H7 (cell line): ENCODE results near the gene MRPL22. TPM values are rescaled to one million over a fixed set of nuclear protein-coding genes. Genes with fewer than 3 reads are reported as not detected.
A peak's percentile ranks its signal among the peaks of the same experiment; 100 is the strongest.
"Not testable (repeated sequence)": the region's sequence is repeated elsewhere in the genome, so short reads cannot be mapped to it uniquely, and the experiment has no call there.

Source experiments
- DNase-seq: peaks from one replicate; pipeline ENCODE4 v3.0.0; 2012
- H3K27me3 ChIP-seq: 2 replicates; pipeline ENCODE4 v1.6.0; 2011; ENCODE audit warnings: mild to moderate bottlenecking, low read length; ENCODE audit not compliant: control insufficient read depth, insufficient read depth
- H3K36me3 ChIP-seq: replicated peaks from 2 replicates; pipeline ENCODE4 v1.5.1; 2011; ENCODE audit warnings: low read length; ENCODE audit not compliant: control insufficient read depth, insufficient read depth
- H3K4me3 ChIP-seq: 2 replicates; pipeline ENCODE4 v1.5.1; 2011; ENCODE audit warnings: low read depth, mild to moderate bottlenecking, control low read depth, low read length, moderate library complexity; ENCODE audit not compliant: insufficient read depth
- total RNA-seq: library from RNA; depleted of rRNA; stranded (reverse); fragments of >200 nt; shearing (Covaris generic); gene quantifications from 2 replicates; pipeline ENCODE4 v1.2.3, GENCODE V29; 2014; rRNA removed

MRPL22 gene
- total RNA-seq, 1 experiment from 2014 or later = 45.1 TPM

GRCh38 chr5:154995679-154996078 is 54.8 kb downstream of the MRPL22 start:
- H3K4me3 ChIP-seq = no peak overlapping the region
- H3K27me3 ChIP-seq = no peaks in the 10 kb centered on the region
- no peaks in the 10 kb centered on the region for H3K36me3 ChIP-seq
- DNase-seq = peak; percentile 66

- H3K4me3 ChIP-seq = no peak overlapping the region
- H3K36me3 ChIP-seq = no peaks in the 10 kb centered on the region
- H3K27me3 ChIP-seq = no peaks in the 10 kb centered on the region
- DNase-seq = no peak
These were observed 56.9 kb downstream of the MRPL22 start for GRCh38 chr5:154997746-154998145.

DNA sequence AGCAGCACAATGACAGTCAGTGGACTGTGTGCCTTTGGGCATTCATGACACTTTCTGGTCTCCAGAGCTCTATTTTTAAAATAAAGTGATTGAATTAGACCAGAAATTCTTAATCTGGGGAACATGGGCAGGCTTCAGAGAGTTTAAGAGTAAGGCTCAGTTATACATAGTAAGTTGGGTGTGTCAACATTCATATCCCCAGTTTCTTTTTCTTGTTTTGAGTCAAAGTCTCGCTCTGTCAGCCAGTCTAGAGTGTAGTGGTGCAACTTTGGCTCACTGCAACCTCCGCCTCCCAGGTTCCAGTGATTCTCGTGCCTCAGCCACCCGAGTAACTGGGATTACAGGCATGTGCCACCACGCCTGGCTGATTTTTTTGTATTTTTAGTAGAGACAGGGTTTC is 59.0 kb downstream of the MRPL22 start:
- no peak overlapping the region for H3K4me3 ChIP-seq
- no peaks in the 10 kb centered on the region for H3K36me3 ChIP-seq
- H3K27me3 ChIP-seq = no peaks in the 10 kb centered on the region
- no peak for DNase-seq

DNA sequence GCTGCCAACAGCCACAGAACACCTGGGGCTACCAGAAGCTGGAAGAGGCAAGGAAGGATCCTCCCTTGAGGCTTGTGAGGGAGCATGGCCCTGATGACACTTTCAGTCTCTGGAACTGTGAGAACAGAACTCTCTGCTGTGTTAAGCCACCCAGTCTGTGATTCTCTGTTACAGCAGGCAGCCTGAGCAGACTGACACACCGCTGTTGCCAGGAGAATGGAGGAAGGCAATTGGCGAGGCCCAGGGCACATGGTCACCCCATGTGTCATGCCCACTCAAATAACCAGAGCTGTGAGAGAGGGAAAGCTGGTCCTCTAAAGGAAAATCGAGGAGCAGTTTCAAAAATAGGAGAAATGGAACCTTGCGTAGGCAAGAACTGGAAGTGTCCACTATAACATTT is 60.6 kb downstream of the MRPL22 start:
- no peak for DNase-seq
- H3K4me3 ChIP-seq = no peak overlapping the region
- H3K27me3 ChIP-seq = no peaks in the 10 kb centered on the region
- H3K36me3 ChIP-seq = no peaks in the 10 kb centered on the region

DNA sequence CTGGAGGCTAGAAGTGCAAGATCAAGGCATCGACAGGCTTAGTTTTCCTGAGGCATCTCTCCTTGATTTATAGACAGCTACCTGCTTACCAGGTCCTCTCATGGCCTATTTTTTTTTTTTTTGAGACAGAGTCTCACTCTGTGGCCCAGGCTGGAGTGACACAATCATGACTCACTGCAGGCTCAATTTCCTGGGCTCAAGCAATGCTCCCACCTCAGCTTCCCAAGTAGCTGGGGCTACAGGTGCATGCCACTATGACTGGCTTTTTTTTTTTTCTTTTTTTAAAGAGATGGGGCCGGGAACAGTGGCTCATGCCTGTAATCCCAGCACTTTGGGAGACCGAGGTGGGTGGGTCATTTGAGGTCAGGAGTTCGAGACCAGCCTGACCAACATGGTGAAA is 61.8 kb downstream of the MRPL22 start:
- not testable (repeated sequence) for H3K27me3 ChIP-seq, H3K36me3 ChIP-seq, DNase-seq, H3K4me3 ChIP-seq

DNA sequence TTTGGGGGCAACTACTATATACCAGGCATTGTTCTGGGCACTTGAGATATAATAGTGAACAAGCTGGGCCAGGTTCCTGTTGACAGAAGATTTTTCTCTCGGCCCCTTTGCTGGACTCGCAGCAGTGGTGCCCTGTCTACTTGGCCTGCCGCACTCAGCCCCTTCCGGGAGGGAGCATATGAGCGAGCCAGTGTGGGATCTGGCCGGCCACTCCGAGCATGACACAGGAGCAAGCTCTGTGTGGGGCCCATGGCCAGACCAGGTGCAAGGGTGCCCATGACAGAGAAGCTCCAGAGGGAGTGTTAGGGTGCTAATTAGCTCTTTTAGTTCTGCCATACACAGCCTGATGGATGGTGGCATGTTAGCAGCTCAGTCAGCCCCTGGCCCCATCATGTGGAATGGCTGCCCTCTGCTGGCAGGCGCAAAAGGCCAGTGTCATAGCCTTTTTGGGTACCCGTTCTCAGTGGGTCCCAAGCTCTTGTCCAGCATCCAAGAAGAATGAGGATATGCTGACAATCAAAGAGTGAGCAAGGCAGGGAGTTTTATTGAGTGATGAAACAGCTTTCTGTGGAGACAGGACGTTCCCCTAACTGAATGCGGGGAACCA is 63.4 kb downstream of the MRPL22 start:
- no peaks in the 10 kb centered on the region for H3K36me3 ChIP-seq
- H3K27me3 ChIP-seq = no peaks in the 10 kb centered on the region
- peak; percentile 54 for DNase-seq
- no peak overlapping the region for H3K4me3 ChIP-seq

GRCh38 chr5:155006265-155006664 is 65.4 kb downstream of the MRPL22 start:
- H3K4me3 ChIP-seq, H3K36me3 ChIP-seq, DNase-seq, H3K27me3 ChIP-seq: not testable (repeated sequence)

DNA sequence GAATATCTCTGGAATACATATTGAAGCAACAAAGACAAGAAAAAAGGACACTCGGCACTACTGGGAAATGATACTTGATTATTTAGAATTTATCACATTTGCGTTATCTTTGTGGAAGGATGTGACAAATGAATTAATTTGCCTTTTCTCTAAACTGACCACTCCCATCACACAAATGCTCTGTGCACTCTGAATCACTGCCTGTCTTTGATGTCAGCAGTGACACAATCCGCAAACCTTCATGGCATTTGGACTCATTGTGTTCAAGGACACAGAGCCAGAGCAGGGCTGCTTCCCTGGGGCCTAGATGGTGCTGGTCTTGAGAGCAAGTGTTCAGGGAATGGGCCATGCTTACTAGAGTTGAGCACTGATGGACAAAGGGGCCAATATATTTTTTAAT is 67.8 kb downstream of the MRPL22 start:
- H3K27me3 ChIP-seq = no peaks in the 10 kb centered on the region
- DNase-seq = no peak
- no peaks in the 10 kb centered on the region for H3K36me3 ChIP-seq
- H3K4me3 ChIP-seq = no peak overlapping the region

DNA sequence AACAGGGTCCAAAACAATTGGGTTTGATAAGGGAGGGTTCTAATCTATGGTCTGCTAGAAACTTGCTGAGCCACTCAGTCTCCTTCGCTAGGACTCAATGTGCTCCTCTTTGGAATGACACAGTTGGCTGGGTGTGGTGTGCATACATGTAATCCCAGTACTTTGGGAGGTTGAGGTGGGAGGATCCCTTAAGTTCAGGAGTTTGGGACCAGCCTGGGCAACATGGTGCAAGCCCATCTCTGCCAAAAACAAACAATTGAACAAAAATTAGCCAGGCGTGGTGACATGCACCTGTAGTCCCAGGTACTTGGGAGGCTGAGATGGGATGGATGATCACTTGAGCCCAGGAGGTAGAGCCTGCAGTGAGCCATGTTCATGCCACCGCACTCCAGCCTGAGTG is 70.0 kb downstream of the MRPL22 start:
- Histone ChIP-seq H3K27me3 (no peaks in the 10 kb centered on the region), H3K4me3 (no peak overlapping the region)

GRCh38 chr5:155013526-155013925 is 72.7 kb downstream of the MRPL22 start, which contains the start of gene KIF4B:
KIF4B (plus strand) TSS chr5:155013755; CDS start chr5:155013860, 105 bp downstream.
- H3K36me3 ChIP-seq = no peaks in the 10 kb centered on the region
- H3K4me3 ChIP-seq = peak within 1 kb of the TSS; percentile 21; the same call in 1 of the 2 replicates
- no peak for DNase-seq
- no peaks in the 10 kb centered on the region for H3K27me3 ChIP-seq

More for the DNA sequence above, 70.0 kb downstream of the MRPL22 start:
- no peaks in the 10 kb centered on the region for H3K36me3 ChIP-seq
- DNase-seq = no peak

DNA sequence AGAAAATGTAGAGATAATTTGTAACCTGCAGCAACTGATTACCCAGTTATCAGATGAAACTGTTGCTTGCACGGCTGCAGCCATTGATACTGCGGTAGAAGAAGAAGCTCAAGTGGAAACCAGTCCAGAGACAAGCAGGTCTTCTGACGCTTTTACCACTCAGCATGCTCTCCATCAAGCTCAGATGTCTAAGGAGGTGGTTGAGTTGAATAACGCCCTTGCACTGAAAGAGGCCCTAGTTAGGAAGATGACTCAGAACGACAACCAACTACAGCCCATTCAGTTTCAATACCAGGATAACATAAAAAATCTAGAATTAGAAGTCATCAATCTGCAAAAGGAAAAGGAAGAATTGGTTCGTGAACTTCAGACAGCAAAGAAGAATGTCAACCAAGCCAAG is 74.4 kb downstream of the MRPL22 start:
- no peak for DNase-seq
- no peak overlapping the region for H3K4me3 ChIP-seq
- H3K27me3 ChIP-seq = no peaks in the 10 kb centered on the region
- H3K36me3 ChIP-seq = no peaks in the 10 kb centered on the region

GRCh38 chr5:155017610-155018009 is 76.7 kb downstream of the MRPL22 start:
- DNase-seq = no peak
- H3K4me3 ChIP-seq = no peak overlapping the region
- H3K27me3 ChIP-seq = no peaks in the 10 kb centered on the region
- no peaks in the 10 kb centered on the region for H3K36me3 ChIP-seq

Other genes with a start within 250 kb of the MRPL22 start
- 134 and 136 TPM in 2 replicates for gene LARP1, start 185.7 kb upstream of the MRPL22 start, total RNA-seq
- 2.6 and 9.6 TPM in 2 replicates for gene FAXDC2, start 90.5 kb upstream of the MRPL22 start, total RNA-seq
- gene CNOT8, start 82.4 kb upstream of the MRPL22 start, total RNA-seq = 63.3 and 96.3 TPM in 2 replicates
- 33.2 and 38.4 TPM in 2 replicates for gene GEMIN5, start 2.9 kb upstream of the MRPL22 start, total RNA-seq
- 0.03 and 0.33 TPM in 2 replicates for gene KIF4B, start 72.7 kb downstream of the MRPL22 start, total RNA-seq